ENCODE results near the gene RGS19.

RGS19 gene

GRCh38 chr20:64114356-64114971, 35.1 kb upstream of the RGS19 start:
- no peak overlapping the region for H3K56ac ChIP-seq (ENCODE audit: low read length)
- no CpG with 5 or more reads among the region's 14 CpGs for WGBS (ENCODE audit: extremely low coverage, insufficient coverage, low lambda C conversion rate)
- no peak overlapping the region for H3K23ac ChIP-seq (ENCODE audit: low read length)
- H3K27ac ChIP-seq (ENCODE audit: low read depth, low read length): no peak overlapping the region
- no peak overlapping the region for H2BK5ac ChIP-seq (ENCODE audit: low read length)
- H3K79me1 ChIP-seq (ENCODE audit: low read length): no peaks in the 10 kb centered on the region
- H3K27me3 ChIP-seq (ENCODE audit: insufficient read depth, low read length, poor library complexity): no peaks in the 10 kb centered on the region
- H3K4me1 ChIP-seq (ENCODE audit: control insufficient read depth, low read depth, low read length): no peaks in the 10 kb centered on the region
- no peak overlapping the region for H3K4me3 ChIP-seq (ENCODE audit: low read length)
- no peak overlapping the region for H3K18ac ChIP-seq (ENCODE audit: low read length)
- no peak for DNase-seq
- no peak overlapping the region for H3K4me2 ChIP-seq (ENCODE audit: low read length)
- no peak overlapping the region for H3K9ac ChIP-seq (ENCODE audit: low read length)
- no peak overlapping the region for H4K5ac ChIP-seq (ENCODE audit: low read length)
- no peak overlapping the region for H2BK120ac ChIP-seq (ENCODE audit: low read depth, low read length)
- no peaks in the 10 kb centered on the region for H3K79me2 ChIP-seq (ENCODE audit: control insufficient read depth, insufficient read depth, low read length)
- H3K36me3 ChIP-seq (ENCODE audit: control insufficient read depth, insufficient read depth, low read length): no peaks in the 10 kb centered on the region
- no peak overlapping the region for H2BK15ac ChIP-seq (replicated peaks; ENCODE audit: low read depth)
- H3K4ac ChIP-seq (ENCODE audit: low read depth, low read length): no peak overlapping the region
- H2AK5ac ChIP-seq (ENCODE audit: low read length): no peak overlapping the region
- no peak overlapping the region for H4K8ac ChIP-seq (ENCODE audit: low read depth, low read length)

- H2BK15ac ChIP-seq (replicated peaks; ENCODE audit: low read depth): no peak overlapping the region
- H2BK120ac ChIP-seq (ENCODE audit: low read depth, low read length): no peak overlapping the region
- H3K4ac ChIP-seq (ENCODE audit: low read depth, low read length): no peak overlapping the region
- H3K79me2 ChIP-seq (ENCODE audit: control insufficient read depth, insufficient read depth, low read length): no peaks in the 10 kb centered on the region
- no peak overlapping the region for H2BK5ac ChIP-seq (ENCODE audit: low read length)
- no peak overlapping the region for H3K27ac ChIP-seq (ENCODE audit: low read depth, low read length)
- no peak overlapping the region for H3K9ac ChIP-seq (ENCODE audit: low read length)
- WGBS (ENCODE audit: extremely low coverage, insufficient coverage, low lambda C conversion rate): no CpG with 5 or more reads among the region's 13 CpGs
- H3K23ac ChIP-seq (ENCODE audit: low read length): no peak overlapping the region
- H3K56ac ChIP-seq (ENCODE audit: low read length): no peak overlapping the region
- H3K4me3 ChIP-seq (ENCODE audit: low read length): no peak overlapping the region
- H3K79me1 ChIP-seq (ENCODE audit: low read length): no peaks in the 10 kb centered on the region
- no peaks in the 10 kb centered on the region for H3K36me3 ChIP-seq (ENCODE audit: control insufficient read depth, insufficient read depth, low read length)
- H3K18ac ChIP-seq (ENCODE audit: low read length): no peak overlapping the region
- H4K8ac ChIP-seq (ENCODE audit: low read depth, low read length): no peak overlapping the region
- DNase-seq: no peak
- H3K4me2 ChIP-seq (ENCODE audit: low read length): no peak overlapping the region
- H3K4me1 ChIP-seq (ENCODE audit: control insufficient read depth, low read depth, low read length): no peaks in the 10 kb centered on the region
- no peaks in the 10 kb centered on the region for H3K27me3 ChIP-seq (ENCODE audit: insufficient read depth, low read length, poor library complexity)
- no peak overlapping the region for H2AK5ac ChIP-seq (ENCODE audit: low read length)
- H4K5ac ChIP-seq (ENCODE audit: low read length): no peak overlapping the region
These were observed 34.6 kb upstream of the RGS19 start for GRCh38 chr20:64113796-64114355.

DNA sequence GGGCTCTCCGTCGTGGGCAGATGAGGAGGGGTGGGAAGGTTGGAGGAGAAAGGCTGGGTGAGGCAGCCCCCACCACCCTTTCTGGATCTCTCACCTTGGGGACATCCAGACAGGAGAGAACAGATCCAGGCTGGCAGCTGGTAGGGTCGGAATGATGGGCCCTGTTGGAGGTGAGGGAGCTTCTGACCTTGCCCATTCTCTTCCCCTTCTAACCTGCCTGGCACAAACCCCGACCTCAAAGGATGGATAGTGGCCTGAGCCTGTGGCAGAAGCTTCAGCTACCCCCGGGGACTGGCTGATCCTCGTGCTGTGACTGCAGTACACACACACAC, 34.1 kb upstream of the RGS19 start:
- no peak overlapping the region for H4K8ac ChIP-seq (ENCODE audit: low read depth, low read length)
- no peak overlapping the region for H2BK15ac ChIP-seq (replicated peaks; ENCODE audit: low read depth)
- no CpG with 5 or more reads among the region's 6 CpGs for WGBS (ENCODE audit: extremely low coverage, insufficient coverage, low lambda C conversion rate)
- H3K27ac ChIP-seq (ENCODE audit: low read depth, low read length): no peak overlapping the region
- H3K4me2 ChIP-seq (ENCODE audit: low read length): no peak overlapping the region
- no peaks in the 10 kb centered on the region for H3K4me1 ChIP-seq (ENCODE audit: control insufficient read depth, low read depth, low read length)
- H3K79me1 ChIP-seq (ENCODE audit: low read length): no peaks in the 10 kb centered on the region
- no peak overlapping the region for H3K18ac ChIP-seq (ENCODE audit: low read length)
- H3K27me3 ChIP-seq (ENCODE audit: insufficient read depth, low read length, poor library complexity): no peaks in the 10 kb centered on the region
- H3K9ac ChIP-seq (ENCODE audit: low read length): no peak overlapping the region
- H4K5ac ChIP-seq (ENCODE audit: low read length): no peak overlapping the region
- no peak overlapping the region for H3K56ac ChIP-seq (ENCODE audit: low read length)
- H2BK5ac ChIP-seq (ENCODE audit: low read length): no peak overlapping the region
- no peak overlapping the region for H2AK5ac ChIP-seq (ENCODE audit: low read length)
- H3K36me3 ChIP-seq (ENCODE audit: control insufficient read depth, insufficient read depth, low read length): no peaks in the 10 kb centered on the region
- no peak overlapping the region for H3K4ac ChIP-seq (ENCODE audit: low read depth, low read length)
- no peak overlapping the region for H2BK120ac ChIP-seq (ENCODE audit: low read depth, low read length)
- DNase-seq: no peak
- no peak overlapping the region for H3K4me3 ChIP-seq (ENCODE audit: low read length)
- no peak overlapping the region for H3K23ac ChIP-seq (ENCODE audit: low read length)
- no peaks in the 10 kb centered on the region for H3K79me2 ChIP-seq (ENCODE audit: control insufficient read depth, insufficient read depth, low read length)

DNA sequence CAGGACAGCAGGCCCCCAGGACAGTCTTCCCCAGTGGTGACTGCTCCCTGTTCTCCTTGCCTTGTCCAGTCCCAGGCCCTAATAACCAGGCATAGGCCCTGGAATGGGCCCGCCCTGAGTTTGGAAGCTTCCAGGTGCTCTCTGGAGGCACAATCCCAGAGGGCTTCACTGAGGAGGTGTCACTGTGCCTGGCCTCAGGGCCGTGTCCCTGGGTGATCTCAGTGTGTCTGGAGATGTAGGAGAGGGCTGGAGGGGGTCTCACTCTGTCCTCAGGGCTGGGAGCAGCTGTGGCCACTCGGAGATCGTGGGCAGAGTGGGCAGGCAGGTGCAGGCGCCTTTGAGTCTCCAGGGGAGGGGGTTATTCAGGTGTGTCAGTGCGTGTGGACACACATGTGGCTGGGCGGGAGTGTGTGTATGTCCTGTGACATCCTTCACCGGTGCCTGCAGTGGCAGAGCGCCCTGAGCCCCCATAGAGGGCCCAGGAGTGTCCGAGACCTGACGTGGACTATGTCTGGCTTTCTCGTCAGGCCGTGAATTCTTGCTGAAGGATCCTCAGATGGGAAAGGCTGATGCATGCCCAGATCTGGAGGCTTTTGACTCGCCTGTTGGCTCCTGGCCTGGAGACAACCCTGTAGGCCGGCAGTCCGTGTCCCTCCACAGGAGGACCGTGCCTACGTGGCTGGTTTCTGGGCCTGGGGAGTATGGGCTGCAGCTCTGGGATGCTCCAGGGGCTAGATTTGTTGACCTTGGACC, 33.5 kb upstream of the RGS19 start:
- no peak overlapping the region for H2BK15ac ChIP-seq (replicated peaks; ENCODE audit: low read depth)
- no peak overlapping the region for H3K9ac ChIP-seq (ENCODE audit: low read length)
- no peak overlapping the region for H3K56ac ChIP-seq (ENCODE audit: low read length)
- H3K4me1 ChIP-seq (ENCODE audit: control insufficient read depth, low read depth, low read length): no peaks in the 10 kb centered on the region
- H3K79me2 ChIP-seq (ENCODE audit: control insufficient read depth, insufficient read depth, low read length): no peaks in the 10 kb centered on the region
- WGBS (ENCODE audit: extremely low coverage, insufficient coverage, low lambda C conversion rate): no CpG with 5 or more reads among the region's 18 CpGs
- no peak overlapping the region for H2AK5ac ChIP-seq (ENCODE audit: low read length)
- DNase-seq: no peak
- H2BK120ac ChIP-seq (ENCODE audit: low read depth, low read length): no peak overlapping the region
- no peak overlapping the region for H4K5ac ChIP-seq (ENCODE audit: low read length)
- no peak overlapping the region for H3K4me2 ChIP-seq (ENCODE audit: low read length)
- H4K8ac ChIP-seq (ENCODE audit: low read depth, low read length): no peak overlapping the region
- no peaks in the 10 kb centered on the region for H3K36me3 ChIP-seq (ENCODE audit: control insufficient read depth, insufficient read depth, low read length)
- no peak overlapping the region for H3K4ac ChIP-seq (ENCODE audit: low read depth, low read length)
- no peak overlapping the region for H3K18ac ChIP-seq (ENCODE audit: low read length)
- no peaks in the 10 kb centered on the region for H3K27me3 ChIP-seq (ENCODE audit: insufficient read depth, low read length, poor library complexity)
- H3K79me1 ChIP-seq (ENCODE audit: low read length): no peaks in the 10 kb centered on the region
- H2BK5ac ChIP-seq (ENCODE audit: low read length): no peak overlapping the region
- H3K4me3 ChIP-seq (ENCODE audit: low read length): no peak overlapping the region
- H3K23ac ChIP-seq (ENCODE audit: low read length): no peak overlapping the region
- H3K27ac ChIP-seq (ENCODE audit: low read depth, low read length): no peak overlapping the region

- Histone ChIP-seq H2BK15ac (replicated peaks; ENCODE audit: low read depth) (no peak overlapping the region), H3K4me2 (ENCODE audit: low read length) (no peak overlapping the region), H2AK5ac (ENCODE audit: low read length) (no peak overlapping the region), H2BK120ac (ENCODE audit: low read depth, low read length) (no peak overlapping the region), H3K79me1 (ENCODE audit: low read length) (no peaks in the 10 kb centered on the region), H3K27ac (ENCODE audit: low read depth, low read length) (no peak overlapping the region), H3K27me3 (ENCODE audit: insufficient read depth, low read length, poor library complexity) (no peaks in the 10 kb centered on the region), H4K5ac (ENCODE audit: low read length) (no peak overlapping the region), H3K36me3 (ENCODE audit: control insufficient read depth, insufficient read depth, low read length) (no peaks in the 10 kb centered on the region), H3K4me1 (ENCODE audit: control insufficient read depth, low read depth, low read length) (no peaks in the 10 kb centered on the region), H3K4me3 (ENCODE audit: low read length) (no peak overlapping the region), H3K79me2 (ENCODE audit: control insufficient read depth, insufficient read depth, low read length) (no peaks in the 10 kb centered on the region), H2BK5ac (ENCODE audit: low read length) (no peak overlapping the region), H3K56ac (ENCODE audit: low read length) (no peak overlapping the region), H4K8ac (ENCODE audit: low read depth, low read length) (no peak overlapping the region), H3K18ac (ENCODE audit: low read length) (no peak overlapping the region), H3K9ac (ENCODE audit: low read length) (no peak overlapping the region), H3K4ac (ENCODE audit: low read depth, low read length) (no peak overlapping the region), H3K23ac (ENCODE audit: low read length) (no peak overlapping the region)
- no peak for DNase-seq
- no CpG with 5 or more reads among the region's 19 CpGs for WGBS (ENCODE audit: extremely low coverage, insufficient coverage, low lambda C conversion rate)
These were observed 32.7 kb upstream of the RGS19 start for GRCh38 chr20:64111841-64112641.
